PC-3 (cell line): ENCODE results near the gene METTL8. TPM values are rescaled to one million over a fixed set of nuclear protein-coding genes. Genes with fewer than 3 reads are reported as not detected.

Experiments used
- ATAC-seq: fragments of 200-7000 bp; cut with Tn5 transposase; 2 replicates; pipeline ENCODE4 v1.9.1; 2020; ENCODE audit warnings: mild to moderate bottlenecking, moderate library complexity
- BruUV-seq: library from RNA; stranded (reverse); fragments of 400-500 nt; replicated peaks from 2 replicates; lab custom pipeline; 2021; lab: Mats Ljungman, UMichigan
- CTCF ChIA-PET: fragments of 300-600 bp; sonication (Branson Sonifier 250); formaldehyde crosslinking; loops from one replicate; lab custom pipeline; 2022; ENCODE audit warnings: antibody characterized with exemption; lab: Charles Lee
- POLR2A ChIA-PET: fragments of 300-600 bp; sonication (Branson Sonifier 250); formaldehyde crosslinking; loops from one replicate; lab custom pipeline; 2022; ENCODE audit warnings: antibody characterized with exemption; ENCODE audit not compliant: unreplicated experiment; lab: Charles Lee
- DNase-seq: peaks from one replicate; pipeline ENCODE4 v3.0.0-alpha.2; 2015
- H2AFZ ChIP-seq: fragments of 300-600 bp; sonication (generic); 2 replicates; pipeline ENCODE4 v1.6.0; 2016; ENCODE audit warnings: antibody characterized with exemption, low read length
- H3F3A ChIP-seq: fragments of 300-600 bp; sonication (generic); one replicate; pipeline ENCODE4 v1.6.0; 2017; ENCODE audit warnings: antibody characterized with exemption, low read length, control low read depth, mild to moderate bottlenecking; ENCODE audit not compliant: unreplicated experiment
- H3K27ac ChIP-seq: fragments of 300-600 bp; sonication (generic); 2 replicates; pipeline ENCODE4 v1.5.1; 2016; ENCODE audit warnings: mild to moderate bottlenecking, low read length
- H3K27me3 ChIP-seq: fragments of 300-600 bp; sonication (generic); 2 replicates; pipeline ENCODE4 v1.6.1; 2016; ENCODE audit warnings: low read length, mixed read lengths
- H3K36me3 ChIP-seq: fragments of 300-600 bp; sonication (generic); 2 replicates; pipeline ENCODE4 v1.6.1; 2016; ENCODE audit warnings: low read depth, mixed run types, low read length, mixed read lengths
- H3K4me1 ChIP-seq: fragments of 300-600 bp; sonication (generic); 2 replicates; pipeline ENCODE4 v1.5.1; 2016; ENCODE audit warnings: low read length; ENCODE audit not compliant: insufficient read depth
- H3K4me2 ChIP-seq: fragments of 300-600 bp; sonication (generic); 2 replicates; pipeline ENCODE4 v1.6.0; 2016; ENCODE audit warnings: low read length
- H3K4me3 ChIP-seq: fragments of 300-600 bp; sonication (generic); 2 replicates; pipeline ENCODE4 v1.5.1; 2016; ENCODE audit warnings: mild to moderate bottlenecking, low read length, mixed read lengths
- H3K79me2 ChIP-seq: fragments of 300-600 bp; sonication (generic); 2 replicates; pipeline ENCODE4 v1.6.1; 2017; ENCODE audit warnings: low read length, mixed read lengths
- H3K9ac ChIP-seq: fragments of 300-600 bp; sonication (generic); 2 replicates; pipeline ENCODE4 v1.6.0; 2016; ENCODE audit warnings: mild to moderate bottlenecking, low read length
- H3K9me2 ChIP-seq: fragments of 300-600 bp; sonication (generic); replicated peaks from 2 replicates; pipeline ENCODE4 v1.6.1; 2016; ENCODE audit warnings: mixed run types, low read length, mixed read lengths
- H3K9me3 ChIP-seq: fragments of 300-600 bp; sonication (generic); 2 replicates; pipeline ENCODE4 v1.6.1; 2016; ENCODE audit warnings: low read length, mixed read lengths
- H4K20me1 ChIP-seq: fragments of 300-600 bp; sonication (generic); 2 replicates; pipeline ENCODE4 v1.6.1; 2016; ENCODE audit warnings: low read length, mixed read lengths
- CTCF ChIP-seq: fragments of 300-600 bp; sonication (generic); conservative IDR thresholded peaks from 2 replicates; pipeline ENCODE4 v1.5.1; 2017; ENCODE audit warnings: antibody characterized with exemption, low read depth, mild to moderate bottlenecking, low read length
- EZH2 ChIP-seq: fragments of 300-600 bp; sonication (generic); IDR thresholded peaks from one replicate; pipeline ENCODE4 v1.6.1; 2017; ENCODE audit warnings: antibody characterized with exemption, mild to moderate bottlenecking, low read length; ENCODE audit not compliant: unreplicated experiment
- EZH2phosphoT487 ChIP-seq: fragments of 300-600 bp; sonication (generic); IDR thresholded peaks from 2 replicates; pipeline ENCODE4 v1.6.1; 2018; ENCODE audit warnings: mild to moderate bottlenecking, antibody characterized with exemption, low read length, borderline replicate concordance
- intact Hi-C: fragments of 100-400 bp; cut with micrococcal nuclease; formaldehyde crosslinking; loops from 2 replicates; pipeline ENCODE4 v1.9.0; 2023
- total RNA-seq: library from RNA; depleted of rRNA; stranded (reverse); fragments of >200 nt; gene quantifications from 2 replicates; pipeline ENCODE4 v1.2.3, GENCODE V29; 2014

The METTL8 gene
- total RNA-seq, 1 experiment from 2014 or later = 10.8 TPM

DNA sequence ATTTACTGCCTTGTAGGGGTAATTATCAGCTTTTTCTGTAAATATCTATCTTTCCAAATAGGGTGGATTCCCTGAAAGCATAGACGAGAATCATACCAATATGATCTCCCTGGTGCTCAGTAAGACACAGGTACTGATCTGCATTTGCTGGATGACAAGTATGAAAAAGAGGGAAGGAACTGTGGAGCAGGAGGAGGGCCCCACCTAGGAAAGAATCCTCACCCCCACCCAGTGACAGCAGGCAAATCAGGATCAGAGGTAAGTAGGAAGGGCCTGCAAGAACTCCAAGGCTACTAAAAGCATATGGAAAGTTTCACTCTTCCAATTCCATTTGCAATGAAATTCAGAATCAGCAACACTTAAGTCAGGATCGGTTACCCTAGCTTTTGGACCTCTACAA, 42.3 kb downstream of the METTL8 start:
- no peaks in the 10 kb centered on the region for H3K9me3 ChIP-seq
- H3K27ac ChIP-seq = peak overlapping the region; percentile 96
- peak overlapping the region; percentile 67 for H3K9ac ChIP-seq
- H3K4me2 ChIP-seq = peak overlapping the region; percentile 75
- H3K79me2 ChIP-seq = peaks cover 13% of the 10 kb centered on the region; the same call in 1 of the 2 replicates
- ChIA-PET POLR2A (no interaction called here), CTCF (no interaction called here)
- no peak for TF ChIP-seq EZH2phosphoT487
- no peak for TF ChIP-seq CTCF
- no peak for TF ChIP-seq EZH2
- no peaks in the 10 kb centered on the region for H3K36me3 ChIP-seq
- peak overlapping the region; percentile 48 for H3K4me3 ChIP-seq
- H4K20me1 ChIP-seq = no peaks in the 10 kb centered on the region
- H3K4me1 ChIP-seq = peaks cover 35% of the 10 kb centered on the region
- no peaks in the 10 kb centered on the region for H3K27me3 ChIP-seq
- peak overlapping the region; percentile 29 for H2AFZ ChIP-seq
- TSS peak; percentile 69 for BruUV-seq
- intact Hi-C loops = loop anchor here (5.0 kb wide), 2 partner anchors 44 to 119 kb away; no protein-coding TSS in a partner anchor
- ATAC-seq (peak; percentile 35), DNase-seq (peak; percentile 28)
- no peaks in the 10 kb centered on the region for H3K9me2 ChIP-seq
- H3F3A ChIP-seq = peaks cover 9% of the 10 kb centered on the region

DNA sequence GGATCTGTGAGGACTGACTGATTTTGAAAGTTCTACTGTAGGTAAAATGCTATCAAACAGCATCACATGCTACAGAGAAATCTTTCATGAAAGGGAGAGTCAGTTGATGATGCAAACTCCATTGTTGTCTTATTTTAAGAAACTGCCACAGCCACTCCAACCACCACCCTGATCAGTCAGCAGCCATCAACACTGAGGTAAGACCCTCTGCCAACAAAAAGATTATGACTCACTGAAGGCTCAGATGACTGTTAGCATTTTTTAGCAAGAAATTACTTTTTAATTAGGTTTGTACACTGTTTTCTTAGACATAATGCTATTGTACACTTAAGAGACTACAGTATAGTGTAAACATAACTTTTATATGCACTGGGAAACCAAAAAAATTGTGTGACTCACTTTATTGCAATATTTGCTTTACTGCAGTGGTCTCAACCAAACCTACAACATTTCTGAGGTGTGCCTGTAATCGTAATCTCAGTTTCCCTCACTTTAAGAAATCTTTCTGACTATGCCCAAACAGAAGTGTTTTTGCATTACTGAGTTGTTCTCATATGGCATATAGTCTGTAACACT, 42.8 kb downstream of the METTL8 start:
- H3K4me2 ChIP-seq = peak overlapping the region; percentile 75
- intact Hi-C loops = loop anchor here (5.0 kb wide), 2 partner anchors 44 to 119 kb away; no protein-coding TSS in a partner anchor
- TF ChIP-seq CTCF (no peak), EZH2 (no peak), EZH2phosphoT487 (no peak)

GRCh38 chr2:171389780-171390179, 44.0 kb downstream of the METTL8 start:
- CTCF ChIA-PET = no interaction called here
- ATAC-seq (no peak), DNase-seq (no peak)
- Histone ChIP-seq H3K9me2 (no peaks in the 10 kb centered on the region), H4K20me1 (no peaks in the 10 kb centered on the region), H2AFZ (no peak overlapping the region), H3K9ac (no peak overlapping the region), H3K27me3 (no peaks in the 10 kb centered on the region), H3F3A (peaks cover 9% of the 10 kb centered on the region), H3K79me2 (peaks cover 13% of the 10 kb centered on the region; the same call in 1 of the 2 replicates), H3K4me3 (no peak overlapping the region), H3K4me2 (no peak overlapping the region), H3K4me1 (peaks cover 35% of the 10 kb centered on the region), H3K27ac (peak overlapping the region; percentile 96), H3K9me3 (no peaks in the 10 kb centered on the region), H3K36me3 (no peaks in the 10 kb centered on the region)
- intact Hi-C loops = loop anchor here (5.0 kb wide), 2 partner anchors 42 to 117 kb away; no protein-coding TSS in a partner anchor
- POLR2A ChIA-PET = interaction anchor here (0.6 kb wide), 1 partner anchor 47 kb away, joined by 8 read pairs; no protein-coding TSS in a partner anchor
- no TSS peak for BruUV-seq
- TF ChIP-seq CTCF = no peak
- TF ChIP-seq EZH2 = no peak
- TF ChIP-seq EZH2phosphoT487 = no peak

More for the DNA sequence above, 42.8 kb downstream of the METTL8 start:
- Histone ChIP-seq H3K4me3 (peak overlapping the region; percentile 48), H3K4me1 (peaks cover 35% of the 10 kb centered on the region), H3K9me3 (no peaks in the 10 kb centered on the region), H3F3A (peaks cover 9% of the 10 kb centered on the region), H3K9me2 (no peaks in the 10 kb centered on the region), H4K20me1 (no peaks in the 10 kb centered on the region), H3K9ac (peak overlapping the region; percentile 67), H3K36me3 (no peaks in the 10 kb centered on the region), H3K79me2 (peaks cover 13% of the 10 kb centered on the region; the same call in 1 of the 2 replicates), H3K27ac (peak overlapping the region; percentile 96), H3K27me3 (no peaks in the 10 kb centered on the region), H2AFZ (peak overlapping the region; percentile 29)
- ATAC-seq (peak; percentile 90), DNase-seq (peak; percentile 95)
- POLR2A ChIA-PET = no interaction called here
- no TSS peak for BruUV-seq
- CTCF ChIA-PET = no interaction called here
